ENCODE data around the gene CACNA1C. TPM values are rescaled to one million over a fixed set of nuclear protein-coding genes. Genes with fewer than 3 reads are reported as not detected.

Gene CACNA1C
- total RNA-seq, 4 donors from 2014 or later, result 44.1 to 104 (median 49.4) TPM

GRCh38 chr12:2214411-2214810 lies 161.6 kb downstream of the CACNA1C start:
- Histone ChIP-seq H3K4me3 (no peak overlapping the region), H3K9me3 (no peaks in the 10 kb centered on the region), H3K27ac (replicated peaks in 1 of 4) (peak overlapping the region in 2 of 4 donors; percentile 68 to 75), H3K4me1 (peaks cover 38 to 52% (median 48%) of the 10 kb centered on the region in 4 donors), H3K36me3 (peaks cover 0 to 13% (median 0%) of the 10 kb centered on the region in 4 donors), H3K27me3 (no peaks in the 10 kb centered on the region)
- WGBS, result 67% methylated on average over 8 of the region's 8 CpGs
- DNase-seq (ENCODE audit: extremely low spot score), result no peak
- TF ChIP-seq POLR2A (IDR thresholded peaks at IDR 0.05; ENCODE audit: low read depth), result no peak
- TF ChIP-seq EP300 (IDR thresholded peaks at IDR 0.05), result no peak
- TF ChIP-seq POLR2AphosphoS5 (IDR thresholded peaks at IDR 0.05), result no peak
- no peak for TF ChIP-seq CTCF (IDR thresholded peaks at IDR 0.05)
- intact Hi-C loops (cut with DNase I), result no loop called here

GRCh38 chr12:2215709-2216560 lies 163.1 kb downstream of the CACNA1C start:
- DNase-seq (ENCODE audit: extremely low spot score), result no peak
- WGBS, result 83% methylated on average over 8 of the region's 11 CpGs
- Histone ChIP-seq H3K27me3 (no peaks in the 10 kb centered on the region), H3K27ac (replicated peaks in 1 of 4) (peak overlapping the region in 1 of 4 donors; percentile 40), H3K9me3 (no peaks in the 10 kb centered on the region), H3K4me1 (peaks cover 35 to 60% (median 51%) of the 10 kb centered on the region in 4 donors), H3K4me3 (no peak overlapping the region), H3K36me3 (peaks cover 0 to 13% (median 0%) of the 10 kb centered on the region in 4 donors)
- TF ChIP-seq POLR2A (IDR thresholded peaks at IDR 0.05; ENCODE audit: low read depth) (no peak), EP300 (IDR thresholded peaks at IDR 0.05) (no peak), CTCF (IDR thresholded peaks at IDR 0.05) (no peak)
- intact Hi-C loops (cut with DNase I), result no loop called here

- no peak overlapping the region for H3K4me3 ChIP-seq
- no peaks in the 10 kb centered on the region for H3K9me3 ChIP-seq
- peaks cover 21 to 47% (median 36%) of the 10 kb centered on the region in 4 donors for H3K4me1 ChIP-seq
- no peak for TF ChIP-seq POLR2AphosphoS5 (IDR thresholded peaks at IDR 0.05)
- no peak for TF ChIP-seq EP300 (IDR thresholded peaks at IDR 0.05)
- TF ChIP-seq CTCF (IDR thresholded peaks at IDR 0.05), result no peak
- no peak for TF ChIP-seq POLR2A (IDR thresholded peaks at IDR 0.05; ENCODE audit: low read depth)
- no peaks in the 10 kb centered on the region for H3K27me3 ChIP-seq
- DNase-seq (ENCODE audit: extremely low spot score), result no peak
- H3K27ac ChIP-seq (replicated peaks in 1 of 4), result no peak overlapping the region
- peaks cover 0 to 13% (median 0%) of the 10 kb centered on the region in 4 donors for H3K36me3 ChIP-seq
- intact Hi-C loops (cut with DNase I), result no loop called here
- 68% methylated on average over 5 of the region's 5 CpGs for WGBS
Observed at GRCh38 chr12:2218706-2219105, 165.9 kb downstream of the CACNA1C start.

GRCh38 chr12:2221030-2221621 lies 168.3 kb downstream of the CACNA1C start:
- H3K27ac ChIP-seq (replicated peaks in 1 of 4), result peak overlapping the region; percentile 20 to 53 (median 40)

More at GRCh38 chr12:2221030-2221621, 168.3 kb downstream of the CACNA1C start:
- no peak for TF ChIP-seq CTCF (IDR thresholded peaks at IDR 0.05)
- TF ChIP-seq EP300 (IDR thresholded peaks at IDR 0.05), result no peak
- no peak for TF ChIP-seq POLR2AphosphoS5 (IDR thresholded peaks at IDR 0.05)
- TF ChIP-seq POLR2A (IDR thresholded peaks at IDR 0.05; ENCODE audit: low read depth), result no peak
- intact Hi-C loops (cut with DNase I), result no loop called here
- H3K27me3 ChIP-seq, result no peaks in the 10 kb centered on the region
- H3K4me3 ChIP-seq, result no peak overlapping the region
- WGBS, result 69% methylated on average over 4 of the region's 4 CpGs
- peaks cover 17 to 43% (median 29%) of the 10 kb centered on the region in 4 donors for H3K4me1 ChIP-seq
- no peaks in the 10 kb centered on the region for H3K9me3 ChIP-seq
- no peaks in the 10 kb centered on the region for H3K36me3 ChIP-seq
- no peak for DNase-seq (ENCODE audit: extremely low spot score)
